Lower leg skin (tissue), 3 donors: Measurements from ENCODE around the gene CCND1.

Experiments
- POLR2A ChIP-seq, 2 donors: fragments of 450-650 bp; IDR thresholded peaks; one replicate each; pipeline ENCODE4 v1.6.1; 2016 to 2017; ENCODE audit warnings: antibody characterized with exemption in 2 of 2, mild to moderate bottlenecking in 1 of 2, moderate library complexity in 1 of 2
- TF ChIP-seq, protein P1 (sequence below), 3 donors: fragments of 450-650 bp; IDR thresholded peaks; one replicate each; pipeline ENCODE4 v1.5.1; 2016; ENCODE audit warnings: antibody characterized with exemption in 3 of 3, mild to moderate bottlenecking in 3 of 3, moderate library complexity in 2 of 3

DNA sequence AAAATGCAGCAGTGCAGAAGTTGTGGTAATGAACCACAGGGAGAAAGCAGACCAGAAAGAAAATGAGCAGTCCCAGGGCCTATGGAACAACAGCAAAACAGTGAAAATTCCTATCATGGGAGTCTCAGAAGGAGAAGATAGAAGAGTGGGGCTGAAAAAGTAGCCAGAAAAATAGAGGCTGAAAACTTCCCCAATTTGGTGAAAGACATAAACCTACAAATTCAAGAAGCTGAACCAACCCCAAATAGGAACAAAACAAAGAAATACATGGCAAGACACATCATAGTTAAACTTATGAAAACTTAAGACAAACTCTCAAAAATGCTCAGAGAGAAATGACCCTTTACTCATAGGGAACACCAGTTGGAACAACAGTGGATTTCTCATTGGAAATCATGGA lies 51.5 kb downstream of the CCND1 start:
- no peak for TF ChIP-seq POLR2A (IDR thresholded peaks at IDR 0.05)
- TF ChIP-seq, protein P1, sequence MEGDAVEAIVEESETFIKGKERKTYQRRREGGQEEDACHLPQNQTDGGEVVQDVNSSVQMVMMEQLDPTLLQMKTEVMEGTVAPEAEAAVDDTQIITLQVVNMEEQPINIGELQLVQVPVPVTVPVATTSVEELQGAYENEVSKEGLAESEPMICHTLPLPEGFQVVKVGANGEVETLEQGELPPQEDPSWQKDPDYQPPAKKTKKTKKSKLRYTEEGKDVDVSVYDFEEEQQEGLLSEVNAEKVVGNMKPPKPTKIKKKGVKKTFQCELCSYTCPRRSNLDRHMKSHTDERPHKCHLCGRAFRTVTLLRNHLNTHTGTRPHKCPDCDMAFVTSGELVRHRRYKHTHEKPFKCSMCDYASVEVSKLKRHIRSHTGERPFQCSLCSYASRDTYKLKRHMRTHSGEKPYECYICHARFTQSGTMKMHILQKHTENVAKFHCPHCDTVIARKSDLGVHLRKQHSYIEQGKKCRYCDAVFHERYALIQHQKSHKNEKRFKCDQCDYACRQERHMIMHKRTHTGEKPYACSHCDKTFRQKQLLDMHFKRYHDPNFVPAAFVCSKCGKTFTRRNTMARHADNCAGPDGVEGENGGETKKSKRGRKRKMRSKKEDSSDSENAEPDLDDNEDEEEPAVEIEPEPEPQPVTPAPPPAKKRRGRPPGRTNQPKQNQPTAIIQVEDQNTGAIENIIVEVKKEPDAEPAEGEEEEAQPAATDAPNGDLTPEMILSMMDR (IDR thresholded peaks at IDR 0.05): no peak
